T-helper 2 cell (primary cell): ENCODE data around the gene BTRC.
"Not testable (repeated sequence)": the region's sequence is repeated elsewhere in the genome, so short reads cannot be mapped to it uniquely, and the experiment has no call there.

Experiments
- DNase-seq, 5 experiments: peaks; one replicate each; pipeline versions ENCODE4 v3.0.0 to v3.0.0-alpha.2; 2012 to 2022

BTRC gene

DNA sequence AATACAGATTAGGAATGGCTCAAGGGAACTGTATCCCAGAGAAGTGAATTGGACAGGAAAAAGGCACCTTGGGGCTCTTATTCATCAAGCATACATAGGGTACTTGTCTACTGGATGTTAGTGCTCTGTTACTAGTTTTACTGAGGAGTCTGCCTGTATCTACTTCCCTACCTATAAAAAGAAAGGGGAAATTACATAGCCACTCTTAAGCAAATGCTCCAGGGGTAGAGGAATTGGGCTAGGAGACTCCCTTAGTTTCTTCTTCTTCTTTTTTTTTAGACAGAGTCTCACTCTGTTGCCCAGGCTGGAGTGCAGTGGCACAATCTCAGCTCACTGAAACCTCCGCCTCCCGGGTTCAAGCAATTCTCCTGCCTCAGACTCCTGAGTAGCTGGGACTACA lies 239.4 kb downstream of the BTRC start:
- DNase-seq: not testable (repeated sequence)

- DNase-seq: no peak
These were observed 241.8 kb downstream of the BTRC start for GRCh38 chr10:101595591-101596433.

DNA sequence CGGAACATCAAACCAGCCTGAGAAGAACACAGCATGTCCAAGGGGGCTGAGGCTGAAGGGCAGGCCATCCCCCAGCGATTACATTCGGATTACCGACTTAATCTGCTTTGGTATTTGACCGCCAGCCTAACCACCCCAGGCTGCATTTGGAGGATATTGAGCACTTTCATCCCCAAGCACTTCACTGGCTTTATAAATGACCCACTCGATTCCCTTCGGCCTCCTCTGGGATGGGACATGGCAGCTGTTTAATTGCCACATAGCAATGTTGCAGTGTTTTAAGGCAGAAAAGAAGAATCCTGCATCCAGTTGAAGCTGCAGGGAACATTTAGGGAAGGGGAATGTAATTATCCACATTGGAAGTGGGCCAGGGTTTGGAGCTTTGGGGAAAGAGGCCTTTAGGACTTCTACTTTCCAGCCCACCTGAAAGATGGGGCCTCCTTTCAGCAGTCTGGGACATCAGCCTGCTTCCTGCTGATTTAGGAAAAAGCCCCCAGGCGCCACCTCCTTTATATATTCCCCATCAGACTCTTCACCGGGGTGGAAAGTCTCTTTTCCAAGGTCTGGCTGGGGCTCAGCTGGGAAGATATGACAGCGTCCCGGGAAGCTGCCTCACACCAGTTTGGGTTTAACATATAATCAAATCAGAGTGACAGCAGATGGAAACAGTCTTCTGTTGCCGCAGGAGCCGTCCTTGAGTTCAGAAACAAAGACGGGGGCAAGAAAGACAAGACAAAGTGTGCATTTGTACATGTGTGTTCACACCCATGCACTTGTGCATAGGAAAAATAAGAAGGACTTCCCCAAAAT lies 243.3 kb downstream of the BTRC start:
- DNase-seq: no peak

DNA sequence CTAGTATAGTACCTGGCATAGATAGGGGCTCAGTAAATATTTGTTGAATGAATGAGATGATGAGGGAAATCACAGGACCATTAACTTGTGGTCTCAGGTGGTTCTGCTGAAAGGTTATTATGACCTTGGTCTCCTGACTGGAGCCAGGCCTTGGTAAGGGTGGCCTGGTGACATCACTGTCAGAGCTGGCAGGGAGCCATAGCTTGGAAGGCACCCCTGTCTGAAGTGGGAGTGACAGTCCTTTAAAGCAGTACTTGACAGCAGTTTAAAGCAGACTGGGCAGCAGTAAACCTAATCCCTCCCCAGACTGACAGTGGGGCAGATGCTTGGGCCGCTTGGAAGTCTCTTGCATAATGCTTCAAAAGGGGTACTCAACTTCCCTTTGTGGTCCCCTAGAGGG lies 247.6 kb downstream of the BTRC start:
- no peak for DNase-seq

- DNase-seq: peak in 4 of 5 experiments; percentile 5 to 77 (median 41)
These were observed 248.9 kb downstream of the BTRC start for GRCh38 chr10:101602761-101603398.
